PFSK-1 (cell line): ENCODE measurements around the gene KRR1.

ENCODE experiments used
- FOXP2 ChIP-seq: optimal IDR thresholded peaks from 2 replicates; pipeline ENCODE3; 2011; ENCODE audit warnings: borderline replicate concordance, control low read depth, inconsistent platforms; ENCODE audit not compliant: insufficient read depth; ENCODE audit errors: extremely low read length, extremely low read depth
- POLR2AphosphoS5 ChIP-seq: IDR thresholded peaks from 2 replicates; pipeline ENCODE4 v1.6.1; 2012; ENCODE audit warnings: low read depth, mild to moderate bottlenecking, control low read depth, low read length, moderate library complexity
- REST ChIP-seq, 2 experiments: IDR thresholded peaks; 2 replicates each; pipeline versions ENCODE4 v1.6.1 to v1.8.0; 2011 to 2012; ENCODE audit warnings: low read depth in 2 of 2, low read length in 2 of 2, control low read depth in 1 of 2, inconsistent platforms in 1 of 2, mild to moderate bottlenecking in 1 of 2, moderate library complexity in 1 of 2; ENCODE audit not compliant: insufficient read depth in 1 of 2
- SIN3A ChIP-seq: IDR thresholded peaks from 2 replicates; pipeline ENCODE4 v1.6.1; 2012; ENCODE audit warnings: mild to moderate bottlenecking, low read length, moderate library complexity, borderline replicate concordance; ENCODE audit not compliant: insufficient read depth
- TAF1 ChIP-seq: IDR thresholded peaks from 2 replicates; pipeline ENCODE4 v1.6.1; 2012; ENCODE audit warnings: low read length, control low read depth, borderline replicate concordance; ENCODE audit not compliant: insufficient read depth

GRCh38 chr12:75455839-75456238 lies 55.6 kb downstream of the KRR1 start:
- no peak for TF ChIP-seq TAF1
- no peak for TF ChIP-seq REST (IDR thresholded peaks at IDR 0.05; ENCODE audit: insufficient read depth in 1 of 2, low read depth in 2 of 2, low read length in 2 of 2)
- no peak for TF ChIP-seq POLR2AphosphoS5
- no peak for TF ChIP-seq SIN3A
- no peak for TF ChIP-seq FOXP2
